HG02870 (cell line): ENCODE data around the gene MRGPRE.

Source experiments
- ATAC-seq: cut with Tn5 transposase; IDR thresholded peaks from one replicate; pipeline ENCODE4 v1.9.1; 2021; ENCODE audit warnings: mild to moderate bottlenecking, moderate library complexity; ENCODE audit not compliant: unreplicated experiment

MRGPRE gene

DNA sequence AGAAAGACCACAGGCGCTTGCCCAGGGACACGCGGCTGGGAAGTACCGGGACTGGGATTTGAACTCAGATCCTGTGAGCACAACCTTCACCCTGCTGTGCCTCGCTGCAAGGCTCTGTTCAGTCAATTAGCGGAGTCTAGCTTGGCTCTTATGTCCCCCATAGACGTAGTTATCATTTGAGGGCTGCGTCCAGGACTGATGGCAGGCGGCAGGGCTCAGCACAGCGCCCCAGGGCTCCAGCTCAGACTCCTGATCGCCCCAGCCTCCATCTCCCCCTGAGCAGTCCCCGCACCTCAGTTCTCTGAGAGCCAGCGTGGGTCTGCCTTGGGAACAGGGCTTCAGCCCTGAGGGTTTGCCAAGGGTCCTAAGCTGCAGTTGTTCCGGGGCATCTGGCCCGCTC is 33.4 kb downstream of the MRGPRE start:
- ATAC-seq = no peak

DNA sequence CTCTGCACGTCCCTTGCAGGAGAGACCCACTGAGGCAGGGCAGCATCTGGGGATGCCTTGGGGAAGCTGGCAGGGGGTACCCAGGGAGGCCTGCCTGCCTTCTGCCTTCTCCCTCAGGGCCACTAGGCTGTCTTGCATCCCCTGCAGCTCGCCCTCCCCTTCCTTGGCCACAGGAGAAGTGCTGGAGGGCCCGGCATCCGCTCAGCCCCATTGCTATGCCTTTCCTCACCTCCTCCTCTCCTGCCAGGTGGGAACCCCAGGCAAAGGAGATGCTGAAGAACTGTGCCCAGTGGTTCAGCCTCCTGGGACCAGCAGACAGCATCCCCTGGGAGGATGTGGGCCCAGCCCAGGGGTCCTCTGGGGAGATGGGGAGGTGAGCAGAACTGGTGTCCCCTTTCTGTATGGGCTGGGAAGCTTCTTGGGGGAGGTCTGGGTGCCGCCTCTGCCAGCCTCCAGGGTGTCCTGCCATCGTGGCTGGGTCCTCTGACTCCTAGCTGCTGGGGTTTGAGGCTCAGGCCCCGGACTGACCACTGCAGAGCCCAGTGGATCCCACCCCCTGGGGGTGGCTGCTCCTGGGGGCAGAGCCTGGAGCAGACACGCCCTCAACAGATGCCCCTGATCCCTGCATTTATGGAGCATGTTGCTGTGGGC is 34.2 kb downstream of the MRGPRE start:
- no peak for ATAC-seq

DNA sequence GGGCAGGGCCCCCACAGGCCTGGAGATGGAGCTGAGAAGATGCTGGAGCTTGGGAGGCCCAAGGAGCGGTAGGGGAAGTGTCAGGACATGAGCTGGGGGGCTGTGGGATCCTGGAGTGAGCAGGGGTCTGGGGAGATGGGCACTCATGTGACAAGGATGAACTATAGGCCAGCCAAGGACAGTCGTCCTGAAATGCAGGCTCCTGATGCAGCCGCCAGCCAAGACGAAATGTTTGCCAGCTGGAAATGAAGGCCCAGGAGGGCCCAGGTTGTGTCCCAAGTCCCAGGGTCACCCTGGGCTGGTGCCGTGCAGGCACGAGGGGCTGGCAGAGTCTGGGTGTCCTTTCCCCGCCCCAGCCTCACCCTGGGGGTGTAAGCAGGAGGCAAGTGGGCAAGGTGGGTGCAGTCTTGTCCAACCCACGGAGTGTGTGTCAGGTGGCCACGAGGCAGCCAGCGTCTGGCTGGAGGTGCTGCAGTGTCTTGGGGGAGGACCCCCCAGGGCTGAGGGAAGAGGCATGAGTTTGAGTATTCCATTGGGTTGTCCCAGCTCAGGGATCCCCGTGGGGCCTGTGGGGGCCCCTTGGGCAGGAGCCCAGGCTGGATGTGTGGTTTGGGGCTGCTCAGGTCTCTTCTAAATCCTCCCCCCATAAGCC is 35.0 kb downstream of the MRGPRE start:
- ATAC-seq = no peak

DNA sequence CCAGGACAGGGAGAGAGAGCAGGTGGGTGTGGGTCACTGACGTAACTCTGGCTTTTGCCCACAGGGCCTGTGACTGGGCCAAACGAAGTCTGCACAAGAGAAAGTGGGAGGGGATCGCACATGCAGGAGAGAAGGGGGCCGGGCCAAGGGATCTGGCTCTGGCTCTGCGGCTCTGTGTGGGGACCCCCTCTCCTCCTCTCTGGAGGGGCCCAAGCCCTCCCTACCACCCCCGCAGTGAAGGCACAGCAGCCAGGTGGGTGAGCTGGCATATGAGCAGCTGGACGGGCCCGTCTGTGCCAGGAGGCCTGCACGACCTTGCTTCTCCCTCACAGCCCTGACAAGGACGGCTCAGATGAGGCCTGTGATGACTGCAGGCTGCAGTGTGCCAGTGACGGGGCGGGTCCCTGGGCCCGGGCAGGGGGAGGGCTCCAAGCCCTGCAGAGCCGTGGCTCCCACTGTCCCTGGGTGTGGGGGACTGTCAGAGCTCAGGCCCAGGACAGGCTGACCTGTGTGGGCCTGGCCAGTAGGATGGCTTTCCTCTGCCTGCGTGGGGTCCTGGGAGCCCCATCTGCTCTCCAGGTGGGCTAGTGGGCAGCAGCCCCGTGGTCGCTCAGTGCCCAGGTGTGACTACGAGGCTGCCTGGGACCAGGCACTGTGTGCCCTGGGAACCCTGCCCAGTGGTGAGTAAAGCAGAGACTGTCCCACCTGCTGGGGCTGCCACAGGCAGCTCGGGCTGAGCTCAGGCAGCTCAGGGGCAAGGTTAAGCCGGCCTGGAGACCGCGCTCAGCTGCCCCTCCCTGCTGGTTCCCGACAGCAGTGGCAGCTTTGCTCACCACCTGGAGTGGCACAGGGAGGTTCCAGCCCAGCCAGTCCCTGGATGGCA is 35.8 kb downstream of the MRGPRE start:
- no peak for ATAC-seq

DNA sequence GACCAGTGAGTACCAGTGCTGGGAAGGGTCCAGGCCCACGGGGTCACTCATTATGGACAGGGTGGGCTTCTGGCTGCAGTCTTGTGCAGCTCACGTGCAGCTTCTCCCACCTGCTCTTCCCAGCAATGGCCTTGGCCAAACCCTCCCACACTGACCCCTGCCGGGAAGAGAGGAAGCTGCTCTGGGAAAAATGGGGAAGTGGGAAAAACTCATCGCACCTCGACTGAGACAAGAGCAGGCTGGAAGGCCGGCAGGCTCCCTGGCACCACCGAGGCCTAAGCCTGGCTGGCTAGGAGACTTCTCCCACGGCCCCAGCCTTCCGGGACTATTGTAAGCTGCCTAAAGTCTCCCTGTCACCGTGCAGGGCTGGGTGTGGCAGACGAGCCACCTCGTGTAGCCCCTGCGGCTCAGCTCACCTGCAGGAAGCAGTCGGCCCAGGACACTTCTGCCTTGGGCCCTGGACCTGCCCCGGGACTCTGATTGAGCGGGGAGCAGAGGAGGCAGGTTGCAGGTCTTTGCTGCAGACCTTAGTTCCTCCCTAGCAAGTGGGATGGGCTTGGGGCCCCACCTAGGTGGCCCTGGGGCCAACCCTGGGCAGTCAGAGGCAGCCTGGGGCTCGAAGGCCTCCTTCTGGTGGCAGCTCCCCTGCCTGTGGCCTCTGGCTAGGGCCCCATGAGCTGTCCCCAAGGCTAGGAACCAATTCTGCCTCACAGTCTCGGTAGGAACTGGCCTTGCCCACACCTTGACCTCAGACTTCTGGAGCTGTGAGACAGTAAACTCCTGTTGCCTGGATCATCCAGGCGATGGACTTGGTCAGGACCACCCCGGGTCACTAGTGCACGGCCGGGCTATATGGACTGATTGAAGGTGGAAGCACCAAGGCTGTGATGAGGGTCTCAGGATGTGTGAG is 36.7 kb downstream of the MRGPRE start:
- ATAC-seq = no peak

DNA sequence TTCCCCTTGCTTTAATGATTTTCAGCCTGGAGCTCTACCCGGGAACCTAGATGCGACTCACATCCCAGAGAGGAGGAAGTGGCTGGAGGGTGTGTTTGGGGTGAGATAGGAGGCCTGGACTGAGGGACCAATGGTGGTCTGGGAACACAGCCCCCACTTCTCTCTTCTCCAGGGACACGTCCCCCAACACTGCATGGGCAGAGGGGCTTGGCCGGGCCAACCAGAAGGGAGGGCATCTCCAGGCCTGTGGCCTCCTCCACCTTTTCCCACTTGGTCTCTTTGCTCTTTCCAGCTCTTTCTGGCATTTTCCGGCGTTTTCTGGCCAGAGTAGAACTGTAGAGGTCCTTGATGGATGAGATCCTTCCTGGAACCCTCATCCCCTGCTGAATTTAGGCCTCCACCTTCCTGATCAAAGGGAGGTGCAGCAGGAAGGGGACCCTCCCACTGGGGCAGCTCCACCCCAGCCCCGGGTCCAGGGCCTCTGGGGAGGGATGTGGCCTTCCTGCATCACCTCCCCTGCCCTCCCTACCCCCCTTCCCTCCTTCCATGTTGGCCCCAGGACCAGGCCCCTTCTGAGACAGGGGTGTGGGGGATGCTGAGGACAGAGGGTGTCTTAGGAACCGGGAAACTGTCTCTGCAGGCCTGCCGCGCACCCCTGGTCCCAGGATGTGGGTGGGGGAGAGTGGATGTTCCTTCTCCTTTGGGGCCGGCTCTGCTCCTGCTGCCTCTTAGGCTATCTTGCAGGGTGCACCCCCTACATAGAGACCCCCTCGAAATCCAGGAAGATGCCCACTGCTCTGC is 38.0 kb downstream of the MRGPRE start:
- ATAC-seq = no peak

DNA sequence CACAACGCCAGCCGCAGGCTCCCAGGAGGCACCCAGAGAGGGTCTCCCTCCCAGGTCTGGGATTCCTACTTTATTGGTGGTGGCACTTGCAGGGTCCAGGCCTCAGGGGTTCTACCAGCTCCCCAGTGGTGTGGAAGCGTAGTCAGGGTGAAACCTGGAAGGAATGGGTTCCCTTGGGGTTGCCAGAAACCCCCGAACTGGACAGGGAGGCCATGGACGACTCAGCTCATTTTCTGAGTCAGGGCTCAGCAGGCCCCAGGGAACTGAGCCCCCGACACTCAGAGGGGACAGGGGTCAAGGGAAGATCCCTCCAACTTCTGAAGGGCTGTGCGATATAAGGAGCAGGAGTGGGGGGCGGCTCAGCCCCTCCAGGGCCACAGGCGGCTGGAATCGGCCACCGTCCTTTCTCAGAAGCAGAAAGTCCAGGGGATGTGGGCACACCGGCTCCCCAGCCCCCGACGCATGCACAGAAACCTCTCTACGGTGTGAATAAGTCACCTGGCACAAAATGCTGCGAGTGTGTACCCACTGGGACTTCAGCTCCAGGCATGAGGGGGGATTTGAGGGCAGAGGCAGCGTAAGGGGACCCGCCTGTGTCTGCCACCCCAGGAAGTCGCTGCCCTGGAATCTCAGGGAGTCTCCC is 38.7 kb downstream of the MRGPRE start:
- no peak for ATAC-seq

DNA sequence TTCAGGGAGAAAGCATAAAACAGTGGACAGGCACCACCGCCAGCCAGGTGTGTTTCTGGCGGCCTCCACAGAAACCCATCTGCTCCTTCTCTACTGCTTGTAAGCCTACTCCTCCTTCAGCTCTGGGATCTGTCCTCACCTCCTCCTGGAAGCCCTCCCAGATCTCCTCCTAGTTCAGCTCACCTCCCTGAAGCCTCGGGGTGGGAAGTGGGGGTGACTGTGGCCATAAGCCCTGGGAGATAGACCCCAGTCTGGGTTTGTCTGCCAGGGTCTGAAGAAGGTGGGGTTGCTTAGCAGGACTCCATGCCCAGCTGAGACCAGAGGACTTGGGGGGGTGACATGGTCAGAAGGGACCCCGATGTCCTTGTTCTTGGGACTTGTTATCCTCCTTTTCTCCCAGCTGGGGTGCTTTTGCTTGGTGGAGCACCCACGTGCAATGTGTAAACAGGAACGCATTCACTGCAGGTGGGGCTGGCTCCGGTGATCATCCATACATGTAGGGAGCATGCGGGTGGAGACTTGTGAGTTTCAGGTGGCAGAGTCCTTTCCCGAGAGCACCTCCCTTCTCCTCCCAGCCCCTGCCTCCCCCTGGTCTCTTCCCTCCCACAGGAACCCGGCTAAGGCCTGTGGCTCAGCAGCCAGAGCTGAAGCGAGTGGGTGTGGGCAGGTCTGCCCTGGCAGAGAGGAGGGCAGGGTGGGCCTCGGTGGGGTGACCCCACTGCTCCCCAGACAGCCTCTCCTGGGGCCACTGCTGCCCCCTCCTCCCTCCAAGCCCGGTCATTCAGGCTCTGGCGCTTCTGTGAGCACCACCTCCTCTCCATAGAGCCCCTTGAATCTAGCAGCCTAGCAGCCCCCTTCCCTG is 39.5 kb downstream of the MRGPRE start:
- ATAC-seq = no peak

DNA sequence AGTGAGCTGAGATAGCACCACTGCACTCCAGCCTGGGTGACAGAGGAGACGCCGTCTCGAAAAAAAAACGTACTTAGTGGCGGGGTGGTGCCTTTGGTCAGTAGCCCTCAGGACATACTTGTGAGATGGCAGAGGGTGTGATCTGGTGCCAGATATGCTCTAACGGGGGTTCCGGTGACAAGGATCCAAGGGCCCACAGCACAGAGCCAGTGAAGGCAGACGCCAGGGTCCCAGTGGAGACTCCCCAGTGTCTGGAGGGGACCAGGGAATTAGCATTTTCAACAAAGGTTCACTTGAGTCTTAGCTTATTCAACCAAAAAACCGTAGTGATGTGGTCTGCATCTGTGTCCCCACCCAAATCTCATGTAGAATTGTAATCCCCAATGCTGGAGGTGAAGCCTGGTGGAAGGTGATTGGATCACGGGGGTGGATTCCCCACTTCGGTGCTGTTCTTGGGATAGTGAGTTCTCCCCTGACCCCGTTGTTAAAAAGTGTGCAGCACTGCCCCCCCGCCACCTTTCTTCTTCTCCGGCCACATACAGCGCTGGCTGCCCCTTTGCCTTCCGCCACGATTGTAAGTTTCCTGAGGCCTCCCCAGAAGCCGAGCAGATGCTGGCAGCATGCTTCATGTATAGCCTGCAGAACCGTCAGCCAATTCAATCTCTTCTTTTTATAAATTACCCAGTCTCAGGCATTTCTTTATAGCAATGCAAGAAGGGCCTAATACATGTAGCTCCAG is 40.5 kb downstream of the MRGPRE start:
- ATAC-seq = no peak

DNA sequence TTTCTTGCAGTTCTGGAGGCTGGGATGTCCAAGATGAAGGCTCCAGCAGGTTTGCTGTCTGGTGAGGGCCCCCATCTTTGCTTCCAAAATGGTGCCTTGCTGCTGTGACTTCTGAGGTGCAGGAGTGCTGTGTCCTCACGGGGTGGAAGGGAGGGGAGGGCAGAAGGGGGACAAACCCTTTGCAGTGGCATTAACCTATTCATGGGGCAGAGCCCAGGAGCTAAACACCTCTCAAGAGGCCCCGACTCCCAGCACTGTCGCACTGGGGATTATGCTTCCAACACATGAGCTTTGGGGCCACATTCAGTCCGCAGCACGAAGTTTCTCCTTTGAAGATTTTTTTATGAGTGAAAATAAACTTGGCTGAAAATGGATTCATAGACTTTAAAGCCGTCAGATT is 41.6 kb downstream of the MRGPRE start:
- ATAC-seq = no peak

DNA sequence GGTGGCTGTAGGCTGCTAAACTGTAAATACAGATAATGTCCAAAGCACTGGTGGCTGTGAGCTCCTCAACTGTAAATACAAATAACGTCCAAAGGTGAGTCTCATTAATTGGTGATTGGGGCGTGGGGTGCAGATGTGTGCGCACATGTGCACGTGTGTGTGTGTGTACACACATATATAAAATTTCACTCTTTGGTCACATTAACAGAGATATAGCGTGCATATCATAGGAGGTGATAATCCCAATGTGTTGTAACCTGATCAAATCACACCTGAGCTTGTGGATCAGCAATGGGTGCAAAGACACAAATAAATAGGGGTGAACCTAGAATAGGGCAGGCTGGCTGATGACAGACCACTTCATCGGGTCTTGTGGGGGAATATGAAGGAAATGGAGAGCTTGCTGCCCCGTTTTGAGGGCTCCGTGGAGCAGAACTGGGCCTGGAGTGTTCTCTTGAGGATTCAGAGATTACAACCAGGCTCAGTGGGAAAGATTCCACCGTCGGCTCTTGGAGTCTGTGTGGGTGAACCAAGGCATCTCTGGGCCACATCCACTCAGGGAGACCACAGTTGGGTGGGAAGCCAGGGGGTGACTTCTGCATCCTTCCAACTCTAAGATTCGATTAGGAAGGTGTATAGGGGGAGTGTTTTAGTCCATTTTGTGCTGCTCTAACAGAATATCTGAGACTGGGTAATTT is 42.2 kb downstream of the MRGPRE start:
- ATAC-seq = no peak

DNA sequence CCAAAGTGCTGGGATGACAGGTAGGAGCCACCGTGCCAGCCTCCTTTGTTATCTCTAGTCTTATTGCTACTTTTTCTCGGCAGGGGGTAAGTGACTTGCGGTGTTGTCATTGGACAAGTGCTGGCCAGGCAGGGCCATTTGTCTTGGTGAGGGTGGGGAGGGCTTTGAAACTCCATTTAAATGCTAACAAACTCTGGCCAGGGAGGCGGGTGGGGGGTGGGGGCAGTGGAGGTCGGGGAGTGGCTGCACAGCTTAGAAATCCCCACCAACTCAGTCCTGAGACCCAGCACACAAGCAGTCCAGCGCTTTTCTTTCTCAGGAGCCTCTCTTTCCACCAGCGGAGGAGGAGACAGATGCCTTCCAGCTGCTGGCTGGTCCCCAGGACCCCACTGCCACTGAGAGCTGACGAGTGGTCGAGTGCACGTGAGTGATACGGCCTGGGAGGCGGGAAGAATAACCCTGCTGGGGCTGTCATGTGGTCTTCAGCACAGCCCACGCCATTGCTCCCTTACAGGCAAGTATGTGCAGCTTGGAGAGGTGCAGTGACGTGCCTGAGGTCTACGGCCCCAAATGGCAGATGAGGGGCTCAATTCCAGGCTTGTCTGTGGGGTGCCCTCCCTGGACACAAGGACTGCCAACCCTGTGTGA is 42.9 kb downstream of the MRGPRE start:
- ATAC-seq = no peak

DNA sequence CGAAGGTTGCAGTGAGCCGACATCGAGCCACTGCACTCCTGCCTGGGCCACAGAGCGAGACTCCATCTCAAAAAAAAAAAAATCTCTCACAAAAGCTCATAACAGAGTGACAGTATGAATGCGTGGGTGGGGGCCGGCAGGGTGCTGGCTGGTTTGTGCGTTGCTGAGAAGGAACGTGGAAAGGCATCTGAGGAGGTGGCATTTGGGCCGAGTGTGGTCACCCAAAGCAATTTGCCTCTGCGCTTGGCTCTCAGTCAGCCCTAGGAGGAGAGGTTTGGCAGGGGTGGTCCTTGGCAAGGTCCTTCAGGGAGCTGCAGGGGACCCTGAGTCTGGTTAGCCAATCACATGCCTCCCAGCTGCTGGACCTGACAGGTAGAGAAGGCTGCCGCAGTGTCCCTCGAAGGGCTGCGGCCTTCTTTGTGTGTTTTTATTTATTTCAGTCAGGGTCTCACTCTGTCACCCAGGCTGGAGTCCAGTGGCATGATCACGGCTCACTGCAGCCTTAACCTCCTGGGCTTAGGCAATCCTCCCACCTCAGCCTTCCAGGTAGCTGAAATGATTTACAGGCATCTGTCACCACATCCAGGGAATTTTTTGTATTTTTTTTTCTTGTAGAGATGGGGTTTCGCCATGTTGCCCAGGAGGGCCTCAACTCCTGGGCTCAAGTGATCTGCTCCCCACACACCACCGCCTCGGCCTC is 43.6 kb downstream of the MRGPRE start:
- ATAC-seq = no peak

DNA sequence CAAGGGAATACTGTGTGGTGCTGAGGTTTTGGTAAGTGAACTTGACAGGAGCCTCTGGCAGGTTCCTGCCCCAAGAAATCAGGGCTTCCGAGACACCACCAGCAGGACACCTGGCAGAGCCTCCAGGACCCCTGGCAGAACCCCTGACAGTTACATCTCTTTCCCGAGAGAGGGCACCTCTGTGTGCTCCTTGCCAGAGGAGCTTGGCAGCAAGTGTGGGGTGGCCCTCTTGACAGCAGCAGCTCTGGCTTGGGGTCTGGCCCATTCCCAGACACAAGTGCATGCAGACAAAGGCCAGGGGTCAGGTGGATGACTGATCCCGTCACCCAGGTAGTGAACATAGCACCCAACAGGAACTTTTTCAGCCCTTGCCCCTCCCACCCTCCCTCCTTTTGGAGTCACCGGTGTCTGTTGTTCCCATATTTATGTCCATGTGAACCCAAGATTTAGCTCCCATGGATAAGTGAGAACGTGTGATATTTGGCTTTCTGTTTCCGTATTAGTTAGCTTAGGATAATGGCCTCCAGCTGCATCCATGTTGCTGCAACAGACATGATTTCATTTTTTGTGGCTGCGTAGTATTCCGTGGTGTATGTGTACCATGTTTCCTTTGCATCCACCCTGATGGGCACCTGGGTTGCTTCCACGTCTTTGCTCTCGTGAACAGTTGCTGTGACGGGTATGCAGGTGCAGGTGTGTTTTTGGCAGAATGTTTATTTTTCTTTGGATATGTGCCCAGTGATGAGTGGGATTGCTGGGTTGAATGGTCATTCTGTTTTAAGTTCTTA is 45.9 kb downstream of the MRGPRE start:
- ATAC-seq = no peak

DNA sequence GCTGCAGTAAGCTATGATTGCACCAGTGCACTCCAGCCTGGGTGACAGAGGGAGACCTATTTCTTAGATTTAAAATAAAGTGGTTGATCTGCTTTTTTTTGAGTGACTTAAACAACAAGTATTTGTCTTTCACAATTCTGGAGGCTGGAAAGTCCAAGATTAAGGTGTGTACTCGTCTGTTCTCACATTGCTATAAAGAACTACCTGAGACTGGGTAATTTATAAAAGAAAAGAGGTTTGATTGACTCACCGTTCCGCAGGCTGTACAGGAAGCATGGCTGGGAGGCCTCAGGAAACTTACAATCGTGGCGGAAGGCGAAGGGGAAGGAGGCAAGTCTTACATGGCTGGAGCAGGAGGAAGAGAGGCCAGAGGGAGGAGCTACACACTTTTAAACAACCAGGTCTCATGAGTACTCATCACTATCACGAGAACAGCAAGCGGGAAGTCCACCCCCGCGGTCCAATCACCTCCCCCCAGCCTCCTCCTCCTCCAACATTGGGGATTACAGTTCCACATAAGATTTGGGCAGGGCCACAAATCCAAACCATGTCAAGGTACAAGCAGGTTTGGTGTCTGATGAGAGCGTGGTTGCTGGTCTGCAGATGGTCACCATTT is 47.4 kb downstream of the MRGPRE start:
- ATAC-seq = no peak
